ENCODE results near the gene CDK18.

The CDK18 gene

GRCh38 chr1:205575294-205575885 lies 70.9 kb downstream of the CDK18 start:
- DNase-seq = no peak

GRCh38 chr1:205576011-205576410 lies 71.5 kb downstream of the CDK18 start:
- no peak for DNase-seq

DNA sequence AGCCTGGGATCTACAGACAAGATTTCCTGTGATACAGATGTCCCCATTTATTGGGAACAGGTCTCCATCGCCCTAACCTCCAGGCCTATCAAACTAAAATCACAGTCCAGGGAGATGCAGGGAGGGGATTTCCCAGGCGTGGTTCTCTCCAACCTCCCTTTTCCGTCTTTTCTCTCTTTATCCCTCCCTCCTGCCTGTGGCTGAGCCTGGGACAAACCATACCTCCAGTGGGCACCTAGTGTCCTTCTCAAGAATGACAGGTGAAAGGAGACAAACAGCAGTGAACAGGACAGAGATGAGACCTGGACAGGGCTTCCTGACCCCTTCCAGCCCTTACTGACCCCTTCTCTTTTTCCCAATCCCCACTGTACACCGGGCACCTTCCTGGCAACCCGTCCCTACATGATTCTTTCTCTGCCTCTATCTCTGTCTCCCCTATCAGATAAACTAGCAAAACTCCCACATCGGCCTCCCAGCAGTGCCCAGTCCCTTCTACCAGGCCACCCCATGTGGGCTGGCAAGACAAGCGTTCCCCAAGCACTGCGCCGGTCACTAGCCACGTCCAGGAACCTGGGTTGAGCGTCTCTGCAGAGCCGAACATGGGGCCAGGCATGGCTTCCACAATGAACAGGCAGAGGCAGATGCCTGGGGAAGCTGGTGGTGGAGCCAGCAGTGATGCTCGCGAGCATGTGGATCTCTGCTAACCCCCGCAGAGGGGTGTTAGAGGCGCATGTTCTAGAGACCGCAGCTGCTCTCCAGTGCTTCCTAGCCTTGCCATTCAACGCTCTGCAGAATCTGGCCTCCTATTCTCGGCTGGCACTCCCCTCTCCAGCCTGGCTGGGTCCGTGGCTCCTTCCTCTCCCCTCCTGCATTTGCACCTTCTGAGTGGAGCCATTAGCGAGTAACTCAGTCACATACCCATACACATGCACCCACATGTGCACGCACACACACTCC lies 72.6 kb downstream of the CDK18 start:
- no peak for DNase-seq

DNA sequence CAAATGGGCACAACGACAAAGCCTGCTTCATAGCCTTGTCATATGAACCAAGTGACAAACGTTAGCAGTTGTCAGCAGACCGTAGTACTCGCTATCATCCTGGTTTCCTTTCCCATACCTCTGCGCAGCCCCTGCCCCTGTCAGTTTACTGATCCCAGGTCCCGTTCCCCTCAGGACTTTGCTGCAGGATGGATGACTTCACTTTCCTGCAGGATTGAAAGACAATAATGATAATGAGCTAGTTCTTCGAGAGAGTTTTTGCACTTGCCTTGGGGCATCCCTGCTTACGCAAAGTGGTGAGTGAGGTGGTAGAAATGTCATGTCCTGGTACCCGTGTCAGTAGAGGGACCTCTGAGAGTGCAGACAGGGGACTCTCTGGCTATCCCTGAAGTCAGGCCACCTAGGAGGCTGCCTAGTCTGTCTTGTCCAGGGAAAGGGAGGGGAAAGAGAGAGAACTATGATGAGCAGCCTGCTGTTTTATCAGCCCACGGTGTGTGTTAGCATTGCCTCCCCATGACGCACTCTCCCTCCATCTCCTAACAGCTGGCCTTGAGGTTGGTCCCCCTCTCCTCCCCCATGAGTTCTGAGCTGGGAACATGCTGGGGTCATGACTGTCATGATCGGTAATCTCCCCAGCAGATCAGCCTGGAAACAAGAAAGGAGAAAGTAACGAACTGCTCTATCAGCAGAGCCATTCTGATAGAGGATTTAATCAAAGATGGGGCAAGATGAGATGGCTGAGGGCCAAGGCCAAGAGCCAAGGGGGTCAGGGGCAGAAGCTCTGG lies 73.6 kb downstream of the CDK18 start:
- DNase-seq = no peak

DNA sequence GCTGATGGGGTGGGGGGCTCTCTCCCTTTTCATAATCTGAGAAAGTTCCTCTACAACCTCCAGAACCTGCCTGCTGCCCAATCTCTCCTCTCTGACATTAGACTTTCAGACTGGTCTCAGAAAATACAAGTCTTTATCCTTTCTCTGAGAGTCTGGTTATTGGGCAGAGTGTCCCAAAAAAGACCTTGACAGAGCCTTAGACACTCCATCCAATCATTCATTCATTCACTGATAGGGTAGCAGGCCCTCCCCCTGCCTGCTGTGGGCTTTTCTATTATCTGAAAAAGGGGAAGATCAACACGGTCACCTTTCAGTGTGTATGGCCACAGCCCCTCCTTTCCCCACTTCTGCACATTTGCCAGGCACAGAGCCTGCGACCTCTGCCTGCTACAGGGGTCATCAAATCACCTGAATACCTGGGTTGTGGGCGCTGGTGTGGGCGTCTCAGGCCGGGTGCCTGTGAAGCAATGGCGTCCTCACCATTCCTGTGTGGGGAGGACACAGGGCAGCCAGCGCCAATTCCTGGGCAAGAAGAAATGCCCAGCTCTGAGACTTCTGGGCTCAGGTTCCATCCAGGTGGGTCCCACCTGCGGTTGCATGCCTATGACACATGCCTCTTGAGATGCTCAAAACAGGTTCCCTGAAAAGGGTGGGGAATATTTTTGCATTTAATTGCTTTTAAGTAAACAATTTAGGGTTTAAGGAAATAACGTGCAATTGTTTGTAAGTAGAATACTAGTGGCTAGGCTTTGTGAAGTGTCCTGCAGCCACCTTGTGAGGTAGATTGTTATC lies 74.5 kb downstream of the CDK18 start:
- no peak for DNase-seq

DNA sequence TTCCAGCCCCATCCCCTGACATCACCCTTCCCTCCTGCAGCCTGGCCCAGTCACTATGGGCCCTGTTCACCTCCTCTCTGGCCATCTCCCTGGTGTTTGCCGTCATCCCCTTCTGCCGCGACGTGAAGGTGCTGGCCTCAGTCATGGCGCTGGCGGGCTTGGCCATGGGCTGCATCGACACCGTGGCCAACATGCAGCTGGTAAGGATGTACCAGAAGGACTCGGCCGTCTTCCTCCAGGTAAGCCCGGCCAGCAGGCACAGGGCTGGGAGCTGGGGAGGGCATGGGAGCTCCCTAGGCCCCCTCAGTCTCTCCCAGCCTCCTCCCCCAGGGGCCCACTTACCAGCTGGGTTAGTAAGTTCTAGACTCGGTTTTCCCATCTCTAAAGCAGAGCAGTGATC lies 75.2 kb downstream of the CDK18 start:
- no peak for DNase-seq

DNA sequence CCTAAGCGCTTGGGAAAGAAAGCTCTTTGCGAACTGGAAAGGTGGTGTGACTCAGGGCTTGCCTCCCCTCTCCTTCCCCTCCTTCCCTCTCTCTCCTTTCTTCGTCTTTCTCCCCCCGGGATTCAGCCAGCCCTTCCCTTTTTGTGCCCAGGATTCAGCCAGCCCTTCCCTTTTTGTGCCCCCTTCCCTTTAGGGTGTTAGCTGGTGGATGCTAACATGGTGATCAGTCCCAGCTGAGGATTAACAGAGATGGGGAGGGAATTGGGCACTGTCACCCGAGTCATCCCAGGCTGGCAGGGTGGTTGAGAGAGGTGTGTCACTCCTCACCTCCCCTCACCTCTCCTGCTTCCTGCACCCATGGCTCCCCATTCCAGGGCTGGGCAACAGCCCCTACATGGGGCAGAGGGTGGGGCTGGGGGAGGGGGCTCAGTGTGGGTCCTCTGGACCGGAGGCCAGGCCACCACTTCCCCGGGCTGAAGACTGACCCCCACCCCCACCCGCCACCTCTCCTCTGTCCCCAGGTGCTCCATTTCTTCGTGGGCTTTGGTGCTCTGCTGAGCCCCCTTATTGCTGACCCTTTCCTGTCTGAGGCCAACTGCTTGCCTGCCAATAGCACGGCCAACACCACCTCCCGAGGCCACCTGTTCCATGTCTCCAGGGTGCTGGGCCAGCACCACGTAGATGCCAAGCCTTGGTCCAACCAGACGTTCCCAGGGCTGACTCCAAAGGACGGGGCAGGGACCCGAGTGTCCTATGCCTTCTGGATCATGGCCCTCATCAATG lies 75.9 kb downstream of the CDK18 start:
- no peak for DNase-seq

GRCh38 chr1:205580923-205581180 lies 76.4 kb downstream of the CDK18 start:
- no peak for DNase-seq

DNA sequence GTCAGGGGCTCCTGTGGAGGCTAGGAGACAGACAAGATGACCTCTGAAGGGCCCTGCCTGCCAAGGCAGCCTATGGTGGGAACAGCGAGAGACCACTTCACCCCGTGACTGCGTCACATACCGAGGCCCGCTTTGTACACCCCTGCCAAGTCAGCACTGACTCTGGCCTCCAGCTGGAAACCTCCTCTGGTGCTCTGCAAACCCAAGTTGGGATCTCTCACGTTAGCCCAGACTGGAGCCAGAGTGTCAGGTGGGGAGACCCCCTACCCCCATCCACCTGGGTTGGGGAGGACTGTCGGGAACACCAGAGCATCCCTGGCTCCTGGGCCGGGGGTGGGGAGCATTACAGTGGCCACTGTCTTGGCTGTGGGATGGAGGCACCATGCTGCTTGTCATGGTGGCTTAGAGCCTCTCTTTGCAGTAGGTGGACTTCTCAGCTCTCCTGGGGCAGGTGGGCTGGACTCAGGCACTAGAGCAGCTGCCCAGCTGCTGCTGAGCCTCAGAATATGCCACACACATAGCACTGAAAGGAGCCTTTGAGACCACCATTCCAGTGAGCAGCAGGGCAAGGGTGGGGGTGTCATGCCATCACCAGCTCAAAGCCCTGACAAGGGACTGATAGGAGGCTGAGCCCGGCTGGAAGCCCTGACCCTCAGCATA lies 77.0 kb downstream of the CDK18 start:
- DNase-seq = no peak

GRCh38 chr1:205582046-205582445 lies 77.6 kb downstream of the CDK18 start:
- DNase-seq = no peak

Data from DMS 273 treated with DMSO at 0.1 percent for 48 hours (cell line).